Coronary artery (tissue), 2 donors: ENCODE measurements around the gene RRBP1.
"Not testable (repeated sequence)": the region's sequence is repeated elsewhere in the genome, so short reads cannot be mapped to it uniquely, and the experiment has no call there.

Experiments used
- DNase-seq: peaks from one replicate; pipeline ENCODE4 v3.0.0-alpha.2; 2017; ENCODE audit warnings: low spot score
- H3K27ac ChIP-seq, 2 donors: fragments of 200-600 bp; sonication (generic); one replicate each; pipeline ENCODE4 v1.5.1; 2016 to 2019
- H3K4me3 ChIP-seq: fragments of 200-600 bp; sonication (generic); 2 replicates; pipeline ENCODE4 v1.5.1; 2016; ENCODE audit warnings: mild to moderate bottlenecking, moderate library complexity
- TF ChIP-seq, protein P1 (sequence below): fragments of 200-600 bp; sonication (generic); IDR thresholded peaks from one replicate; pipeline ENCODE4 v1.5.1; 2019; ENCODE audit warnings: antibody characterized with exemption

The RRBP1 gene

DNA sequence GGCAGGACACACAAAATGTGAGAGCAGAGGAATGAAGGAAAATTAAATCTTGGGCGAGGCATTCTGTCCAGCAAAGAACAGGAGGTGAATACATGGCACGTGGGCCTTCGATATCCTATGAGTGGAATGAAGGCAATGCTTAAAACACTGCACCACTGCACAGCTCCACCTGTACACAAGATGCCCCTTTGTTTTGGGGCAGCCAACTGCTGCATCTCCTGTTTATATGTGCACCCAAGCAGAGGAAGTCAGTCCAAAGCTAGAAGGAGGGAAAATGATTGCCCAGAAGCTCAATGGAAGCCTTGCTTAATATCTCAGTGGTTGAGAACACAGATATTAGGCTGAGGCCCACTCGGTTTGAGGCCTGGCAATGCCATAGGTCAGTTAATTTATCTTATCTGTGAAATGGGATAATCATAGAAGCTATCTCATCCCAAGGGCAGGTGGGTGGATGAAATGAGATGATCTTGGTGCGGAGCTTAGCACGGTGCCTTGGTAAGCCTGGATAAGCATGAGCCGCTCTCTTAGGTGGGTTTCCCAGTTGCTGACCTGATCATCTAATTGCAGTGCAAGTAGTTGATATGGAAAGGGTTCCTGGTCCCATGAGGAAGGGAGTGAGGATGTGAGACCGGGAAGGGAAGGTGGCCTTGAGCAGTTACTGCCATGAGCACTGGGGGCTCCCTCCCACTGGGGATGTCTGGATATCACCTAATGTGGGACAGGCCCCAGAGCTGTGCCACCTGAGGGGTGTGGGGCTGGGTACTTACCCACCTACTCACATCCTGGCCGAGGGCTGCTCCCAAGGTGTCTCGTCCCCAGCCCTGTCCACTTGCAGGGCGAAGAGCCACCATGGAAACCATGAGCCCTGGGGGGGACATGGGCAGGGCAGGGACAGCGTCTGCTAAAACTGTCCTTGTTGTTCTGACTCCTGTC, 27.6 kb upstream of the RRBP1 start:
- no peak overlapping the region for H3K27ac ChIP-seq
- no peak for DNase-seq
- TF ChIP-seq, protein P1, sequence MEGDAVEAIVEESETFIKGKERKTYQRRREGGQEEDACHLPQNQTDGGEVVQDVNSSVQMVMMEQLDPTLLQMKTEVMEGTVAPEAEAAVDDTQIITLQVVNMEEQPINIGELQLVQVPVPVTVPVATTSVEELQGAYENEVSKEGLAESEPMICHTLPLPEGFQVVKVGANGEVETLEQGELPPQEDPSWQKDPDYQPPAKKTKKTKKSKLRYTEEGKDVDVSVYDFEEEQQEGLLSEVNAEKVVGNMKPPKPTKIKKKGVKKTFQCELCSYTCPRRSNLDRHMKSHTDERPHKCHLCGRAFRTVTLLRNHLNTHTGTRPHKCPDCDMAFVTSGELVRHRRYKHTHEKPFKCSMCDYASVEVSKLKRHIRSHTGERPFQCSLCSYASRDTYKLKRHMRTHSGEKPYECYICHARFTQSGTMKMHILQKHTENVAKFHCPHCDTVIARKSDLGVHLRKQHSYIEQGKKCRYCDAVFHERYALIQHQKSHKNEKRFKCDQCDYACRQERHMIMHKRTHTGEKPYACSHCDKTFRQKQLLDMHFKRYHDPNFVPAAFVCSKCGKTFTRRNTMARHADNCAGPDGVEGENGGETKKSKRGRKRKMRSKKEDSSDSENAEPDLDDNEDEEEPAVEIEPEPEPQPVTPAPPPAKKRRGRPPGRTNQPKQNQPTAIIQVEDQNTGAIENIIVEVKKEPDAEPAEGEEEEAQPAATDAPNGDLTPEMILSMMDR, result no peak
- no peak overlapping the region for H3K4me3 ChIP-seq

DNA sequence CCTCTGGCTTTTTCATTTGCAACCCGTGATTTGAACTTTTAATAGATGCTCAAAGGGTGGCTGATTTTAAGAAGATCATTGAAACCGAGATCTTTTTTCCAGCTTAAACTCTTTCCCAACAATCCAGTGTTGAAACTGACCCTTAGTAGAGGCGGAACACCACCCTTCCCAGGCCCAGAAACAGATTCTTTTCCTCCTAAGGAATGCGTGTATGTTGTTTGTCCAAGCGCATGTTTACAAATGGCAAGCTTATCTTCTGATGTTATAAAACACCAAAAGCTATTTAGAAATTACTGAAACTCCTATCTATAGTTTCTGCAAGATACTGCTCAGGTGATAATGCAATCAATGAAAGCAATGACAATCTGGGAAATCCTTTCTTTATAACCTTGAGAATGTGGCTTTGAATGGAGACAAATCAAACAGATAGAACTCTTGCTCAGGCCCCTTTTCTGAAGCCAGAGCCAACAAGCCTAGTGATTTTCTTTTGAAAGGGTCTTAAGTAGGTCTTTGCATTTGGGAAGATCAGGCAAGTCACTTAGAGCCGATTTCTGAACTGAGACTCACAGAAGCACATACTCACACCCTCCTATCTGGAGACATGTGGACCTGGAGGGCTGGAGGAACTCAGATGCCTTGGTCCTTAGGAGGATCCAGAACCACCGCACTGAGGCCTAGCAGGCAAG, 26.8 kb upstream of the RRBP1 start:
- TF ChIP-seq, protein P1, result no peak
- DNase-seq, result no peak
- Histone ChIP-seq H3K27ac (no peak overlapping the region), H3K4me3 (no peak overlapping the region)

DNA sequence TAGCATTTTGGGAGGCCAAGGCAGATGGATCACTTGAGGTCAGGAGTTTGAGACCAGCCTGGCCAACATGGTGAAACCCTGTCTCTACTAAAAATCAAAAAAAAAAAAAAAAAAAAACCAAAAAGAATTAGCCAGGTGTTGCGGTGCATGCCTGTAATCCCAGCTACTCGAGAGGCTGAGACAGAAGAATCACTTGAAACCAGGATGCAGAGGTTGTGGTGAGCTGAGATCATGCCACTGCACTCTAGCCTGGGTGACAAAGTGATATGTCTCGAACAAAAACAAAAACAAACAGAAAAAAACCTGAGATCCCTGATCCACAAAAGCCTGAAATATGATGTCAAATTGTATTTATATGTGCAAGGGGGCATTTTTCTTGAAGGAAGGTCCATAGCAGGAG, 25.9 kb upstream of the RRBP1 start:
- H3K27ac ChIP-seq, DNase-seq, H3K4me3 ChIP-seq: not testable (repeated sequence)

DNA sequence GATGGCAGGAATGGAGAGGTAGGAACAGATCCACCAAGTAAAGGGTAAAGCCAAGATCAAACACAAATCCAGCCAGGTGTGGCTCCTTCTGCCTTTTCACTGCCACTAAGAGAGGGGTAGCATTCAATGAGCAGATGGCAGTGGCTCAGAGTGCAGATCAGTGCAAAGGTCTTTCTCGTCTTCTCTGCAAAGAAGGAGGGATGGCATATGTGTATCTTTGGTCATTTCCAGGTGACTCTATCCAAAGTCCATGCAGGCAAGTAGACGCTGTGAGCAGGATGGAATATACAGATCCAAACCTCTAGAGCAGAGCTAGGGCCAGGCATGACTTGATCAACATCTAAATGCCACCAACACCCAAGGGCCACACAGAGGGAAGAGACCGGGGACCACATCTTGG, 24.6 kb upstream of the RRBP1 start:
- Histone ChIP-seq H3K4me3 (no peak overlapping the region), H3K27ac (no peak overlapping the region)
- TF ChIP-seq, protein P1, result no peak
- DNase-seq, result no peak

DNA sequence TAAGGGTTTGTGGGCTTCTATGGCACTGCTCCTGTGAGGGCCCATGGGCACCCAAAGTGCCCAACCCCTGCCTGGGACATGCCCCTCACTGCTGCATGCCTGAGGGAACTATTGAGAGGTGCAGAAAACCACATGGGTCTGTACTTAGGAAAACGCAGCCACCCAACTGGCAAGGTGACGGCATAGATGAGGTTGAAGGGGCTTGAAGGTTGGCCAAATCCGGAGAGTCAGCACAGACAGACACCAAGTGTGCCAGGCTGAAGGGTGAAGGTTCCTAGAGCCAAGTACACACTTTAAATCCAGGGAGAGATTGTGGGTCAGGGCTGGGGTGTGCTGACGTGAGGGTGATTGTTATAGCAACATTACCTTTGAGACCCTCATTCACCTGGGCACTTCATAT, 23.9 kb upstream of the RRBP1 start:
- no peak overlapping the region for H3K27ac ChIP-seq
- H3K4me3 ChIP-seq, result no peak overlapping the region
- TF ChIP-seq, protein P1, result no peak
- DNase-seq, result no peak

DNA sequence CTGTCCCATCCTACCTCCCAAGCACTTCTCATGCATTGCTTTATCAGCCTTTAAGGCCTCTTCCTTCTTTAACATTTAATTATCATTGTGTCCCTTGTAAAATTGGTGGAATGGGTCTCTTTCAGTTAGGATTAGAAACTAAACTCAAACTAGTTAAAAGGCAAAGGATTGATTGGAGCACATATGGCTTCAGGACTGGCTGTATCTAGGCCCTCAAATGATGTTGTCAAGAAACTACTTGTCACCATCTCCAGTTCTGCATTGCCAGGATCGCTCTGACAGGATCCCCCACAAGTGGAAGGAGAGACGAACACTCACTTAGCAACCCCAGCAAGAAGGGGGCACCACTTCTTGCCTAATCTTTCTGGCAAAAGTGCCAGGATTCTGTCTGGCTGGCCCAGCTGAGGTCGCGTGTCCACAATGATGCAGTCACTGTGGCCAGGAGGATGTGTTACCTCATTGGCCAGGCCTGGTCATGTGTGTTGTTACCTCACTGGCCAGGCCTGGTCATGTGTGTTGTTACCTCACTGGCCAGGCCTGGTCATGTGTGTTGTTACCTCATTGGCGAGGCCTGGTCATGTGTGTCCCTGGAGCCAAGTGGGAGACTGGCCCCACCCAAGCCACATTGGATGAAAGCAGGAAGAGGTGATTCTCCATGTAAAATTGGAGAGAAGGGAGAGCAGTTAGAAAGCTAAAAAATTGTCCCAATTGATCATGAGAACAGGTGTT, 22.7 kb upstream of the RRBP1 start:
- TF ChIP-seq, protein P1, result no peak
- no peak overlapping the region for H3K27ac ChIP-seq
- no peak for DNase-seq
- no peak overlapping the region for H3K4me3 ChIP-seq

DNA sequence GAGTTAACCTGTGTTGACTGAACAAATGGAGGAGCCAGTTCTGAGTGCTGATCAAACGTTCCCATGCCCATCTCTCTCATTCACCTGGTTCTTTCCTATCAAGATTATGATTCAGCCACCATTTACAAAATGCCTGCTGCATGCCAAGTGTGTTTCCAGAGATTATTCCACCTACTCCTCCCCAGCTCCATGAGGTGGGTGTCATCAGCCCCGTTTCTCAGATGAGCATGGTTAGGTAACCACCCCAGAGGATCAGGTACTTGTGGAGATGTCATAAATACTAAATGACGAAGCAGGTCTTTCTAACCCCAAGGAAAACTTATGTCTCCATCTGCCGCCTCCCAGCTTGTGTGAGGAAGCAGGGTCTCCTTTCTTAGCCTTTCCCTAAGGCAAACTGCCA, 19.8 kb upstream of the RRBP1 start:
- H3K27ac ChIP-seq, result no peak overlapping the region
- TF ChIP-seq, protein P1, result no peak
- DNase-seq, result no peak
- H3K4me3 ChIP-seq, result no peak overlapping the region
